Liver (tissue), 9 donors: ENCODE data around the gene TTLL5. TPM values are rescaled to one million over a fixed set of nuclear protein-coding genes. Genes with fewer than 3 reads are reported as not detected.

ENCODE experiments used
- DNase-seq: peaks from one replicate; pipeline ENCODE4 v3.0.0-alpha.2; 2017; ENCODE audit warnings: low spot score
- H3K27ac ChIP-seq, 2 donors: one replicate each; pipeline ENCODE4 v1.7.0; 2013; ENCODE audit warnings: inconsistent platforms in 2 of 2, low read length in 2 of 2, control low read depth in 1 of 2, low read depth in 1 of 2, mild to moderate bottlenecking in 1 of 2
- H3K27me3 ChIP-seq, 4 donors: one replicate each; pipeline versions ENCODE4 v1.6.1 to v1.7.0; 2013; ENCODE audit warnings: low read length in 3 of 4, inconsistent platforms in 1 of 4, mild to moderate bottlenecking in 1 of 4, moderate library complexity in 1 of 4; ENCODE audit not compliant: control insufficient read depth in 4 of 4, insufficient read depth in 4 of 4
- H3K36me3 ChIP-seq, 4 donors: one replicate each; pipeline versions ENCODE4 v1.6.1 to v1.7.0; 2013; ENCODE audit warnings: low read length in 3 of 4, mild to moderate bottlenecking in 3 of 4, low read depth in 1 of 4, moderate library complexity in 1 of 4; ENCODE audit not compliant: control insufficient read depth in 4 of 4, insufficient read depth in 3 of 4
- H3K4me1 ChIP-seq, 4 donors: one replicate each; pipeline versions ENCODE4 v1.6.1 to v1.7.0; 2013; ENCODE audit warnings: low read length in 3 of 4, mild to moderate bottlenecking in 3 of 4, moderate library complexity in 1 of 4; ENCODE audit not compliant: control insufficient read depth in 4 of 4, insufficient read depth in 4 of 4
- H3K4me3 ChIP-seq, 3 donors: one replicate each; pipeline versions ENCODE4 v1.6.1 to v1.7.0; 2013; ENCODE audit warnings: low read length in 3 of 3, control low read depth in 1 of 3, low read depth in 1 of 3, mild to moderate bottlenecking in 1 of 3
- H3K9ac ChIP-seq, 2 donors: one replicate each; pipeline ENCODE4 v1.7.0; 2013; ENCODE audit warnings: low read length in 2 of 2, mild to moderate bottlenecking in 2 of 2, moderate library complexity in 2 of 2, control low read depth in 1 of 2, low read depth in 1 of 2
- H3K9me3 ChIP-seq, 4 donors: one replicate each; pipeline versions ENCODE4 v1.6.1 to v1.7.0; 2013; ENCODE audit warnings: low read length in 3 of 4; ENCODE audit not compliant: control insufficient read depth in 4 of 4
- EGR1 ChIP-seq, 2 donors: IDR thresholded peaks; 2 replicates each; pipeline ENCODE4 v1.6.1; 2016 to 2018; ENCODE audit warnings: antibody characterized with exemption in 2 of 2, low read depth in 2 of 2
- FOXA1 ChIP-seq: IDR thresholded peaks from 2 replicates; pipeline ENCODE4 v1.6.1; 2016; ENCODE audit warnings: antibody characterized with exemption
- FOXA2 ChIP-seq: IDR thresholded peaks from 2 replicates; pipeline ENCODE4 v1.6.1; 2016; ENCODE audit warnings: antibody characterized with exemption
- GABPA ChIP-seq, 2 donors: IDR thresholded peaks in 1 of 2; conservative IDR thresholded peaks in 1 of 2; 2 replicates each; pipeline ENCODE4 v1.6.1; 2016; ENCODE audit warnings: antibody characterized with exemption in 2 of 2, mild to moderate bottlenecking in 1 of 2, moderate library complexity in 1 of 2
- HNF4A ChIP-seq, 2 donors: conservative IDR thresholded peaks; 2 replicates each; pipeline ENCODE4 v1.6.1; 2016; ENCODE audit warnings: antibody characterized with exemption in 2 of 2, mild to moderate bottlenecking in 2 of 2
- HNF4G ChIP-seq: IDR thresholded peaks from 2 replicates; pipeline ENCODE4 v1.6.1; 2016; ENCODE audit warnings: antibody characterized with exemption
- JUND ChIP-seq, 2 donors: IDR thresholded peaks; 2 replicates each; pipeline ENCODE4 v1.6.1; 2016; ENCODE audit warnings: antibody characterized with exemption in 2 of 2
- NR2F2 ChIP-seq: IDR thresholded peaks from 2 replicates; pipeline ENCODE4 v1.6.1; 2016; ENCODE audit warnings: antibody characterized with exemption
- RAD21 ChIP-seq, 2 donors: IDR thresholded peaks; 2 replicates each; pipeline ENCODE4 v1.6.1; 2016; ENCODE audit warnings: antibody characterized with exemption in 2 of 2, mild to moderate bottlenecking in 2 of 2
- RXRA ChIP-seq, 2 donors: IDR thresholded peaks; 2 replicates each; pipeline ENCODE4 v1.6.1; 2017 to 2018; ENCODE audit warnings: antibody characterized with exemption in 2 of 2, mild to moderate bottlenecking in 1 of 2
- SP1 ChIP-seq: IDR thresholded peaks from 2 replicates; pipeline ENCODE4 v1.6.1; 2018; ENCODE audit warnings: antibody characterized with exemption, mild to moderate bottlenecking
- TAF1 ChIP-seq: conservative IDR thresholded peaks from 2 replicates; pipeline ENCODE4 v1.6.1; 2016; ENCODE audit warnings: antibody characterized with exemption, mild to moderate bottlenecking
- YY1 ChIP-seq: IDR thresholded peaks from 2 replicates; pipeline ENCODE4 v1.6.1; 2016; ENCODE audit warnings: antibody characterized with exemption, mild to moderate bottlenecking
- WGBS: extraction: QIAGEN DNeasy Blood & Tissue Kit; methylation state at CpG from one replicate; pipeline ENCODE4 v1.1.7; 2013; 5-methylcytosine and 5-hydroxymethylcytosine counted together
- polyA plus RNA-seq, 2 donors: library from polyadenylated mRNA; stranded (reverse) in 1 of 2; unstranded in 1 of 2; fragments of 200-250 nt in 1 of 2; fragments of >200 nt in 1 of 2; fragmentation: Nextera tagmentation in 1 of 2; extraction: Ambion mirVana in 1 of 2; gene quantifications; one replicate each; pipeline versions ENCODE4 v1.2.1 to v1.2.3, GENCODE V29; 2013 to 2015
- total RNA-seq, 2 donors: library from RNA; depleted of rRNA; stranded (reverse); fragments of >200 nt; gene quantifications; one replicate each; pipeline ENCODE4 v1.2.3, GENCODE V29; 2014
- TF ChIP-seq, protein P1 (sequence below): IDR thresholded peaks from 2 replicates; pipeline ENCODE4 v1.6.1; 2016; ENCODE audit warnings: antibody characterized with exemption
- TF ChIP-seq, protein P2 (sequence below): IDR thresholded peaks from 2 replicates; pipeline ENCODE4 v1.6.1; 2016; ENCODE audit warnings: antibody characterized with exemption
- TF ChIP-seq, protein P3 (sequence below): fragments of 150-350 bp; IDR thresholded peaks from 2 replicates; pipeline ENCODE4 v1.5.1; 2017; ENCODE audit warnings: improper control_type of control experiment, low read depth, low read length; ENCODE audit not compliant: missing input control
- TF ChIP-seq, protein P4 (sequence below): IDR thresholded peaks from 2 replicates; pipeline ENCODE4 v1.6.1; 2016; ENCODE audit warnings: antibody characterized with exemption, mild to moderate bottlenecking
- TF ChIP-seq, protein P5 (sequence below): IDR thresholded peaks from 2 replicates; pipeline ENCODE4 v1.6.1; 2016; ENCODE audit warnings: antibody characterized with exemption
- donor health status: healthy.
- donor health status: healthy.
- donor health status: healthy.
- donor health status: healthy.
- donor health status: healthy.

The TTLL5 gene
- total and polyA plus RNA-seq, 4 donors, result 4.3 to 14.2 (median 9.8) TPM

GRCh38 chr14:75896341-75896740 lies 235.3 kb downstream of the TTLL5 start:
- 96% methylated on average over 2 of the region's 2 CpGs for WGBS
- Histone ChIP-seq H3K9ac (no peak overlapping the region), H3K4me1 (no peaks in the 10 kb centered on the region), H3K27me3 (no peaks in the 10 kb centered on the region), H3K27ac (no peak overlapping the region), H3K9me3 (no peaks in the 10 kb centered on the region), H3K36me3 (no peaks in the 10 kb centered on the region), H3K4me3 (no peak overlapping the region)
- no peak for DNase-seq
- TF ChIP-seq FOXA1, result no peak
- TF ChIP-seq RAD21 (IDR thresholded peaks at IDR 0.05), result no peak
- TF ChIP-seq, protein P1, sequence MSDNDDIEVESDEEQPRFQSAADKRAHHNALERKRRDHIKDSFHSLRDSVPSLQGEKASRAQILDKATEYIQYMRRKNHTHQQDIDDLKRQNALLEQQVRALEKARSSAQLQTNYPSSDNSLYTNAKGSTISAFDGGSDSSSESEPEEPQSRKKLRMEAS, result no peak
- TF ChIP-seq, protein P2, sequence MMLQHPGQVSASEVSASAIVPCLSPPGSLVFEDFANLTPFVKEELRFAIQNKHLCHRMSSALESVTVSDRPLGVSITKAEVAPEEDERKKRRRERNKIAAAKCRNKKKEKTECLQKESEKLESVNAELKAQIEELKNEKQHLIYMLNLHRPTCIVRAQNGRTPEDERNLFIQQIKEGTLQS, result no peak
- TF ChIP-seq RXRA (IDR thresholded peaks at IDR 0.05), result no peak
- TF ChIP-seq YY1, result no peak
- TF ChIP-seq FOXA2, result no peak
- TF ChIP-seq, protein P3, sequence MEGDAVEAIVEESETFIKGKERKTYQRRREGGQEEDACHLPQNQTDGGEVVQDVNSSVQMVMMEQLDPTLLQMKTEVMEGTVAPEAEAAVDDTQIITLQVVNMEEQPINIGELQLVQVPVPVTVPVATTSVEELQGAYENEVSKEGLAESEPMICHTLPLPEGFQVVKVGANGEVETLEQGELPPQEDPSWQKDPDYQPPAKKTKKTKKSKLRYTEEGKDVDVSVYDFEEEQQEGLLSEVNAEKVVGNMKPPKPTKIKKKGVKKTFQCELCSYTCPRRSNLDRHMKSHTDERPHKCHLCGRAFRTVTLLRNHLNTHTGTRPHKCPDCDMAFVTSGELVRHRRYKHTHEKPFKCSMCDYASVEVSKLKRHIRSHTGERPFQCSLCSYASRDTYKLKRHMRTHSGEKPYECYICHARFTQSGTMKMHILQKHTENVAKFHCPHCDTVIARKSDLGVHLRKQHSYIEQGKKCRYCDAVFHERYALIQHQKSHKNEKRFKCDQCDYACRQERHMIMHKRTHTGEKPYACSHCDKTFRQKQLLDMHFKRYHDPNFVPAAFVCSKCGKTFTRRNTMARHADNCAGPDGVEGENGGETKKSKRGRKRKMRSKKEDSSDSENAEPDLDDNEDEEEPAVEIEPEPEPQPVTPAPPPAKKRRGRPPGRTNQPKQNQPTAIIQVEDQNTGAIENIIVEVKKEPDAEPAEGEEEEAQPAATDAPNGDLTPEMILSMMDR, result no peak
- TF ChIP-seq, protein P4, sequence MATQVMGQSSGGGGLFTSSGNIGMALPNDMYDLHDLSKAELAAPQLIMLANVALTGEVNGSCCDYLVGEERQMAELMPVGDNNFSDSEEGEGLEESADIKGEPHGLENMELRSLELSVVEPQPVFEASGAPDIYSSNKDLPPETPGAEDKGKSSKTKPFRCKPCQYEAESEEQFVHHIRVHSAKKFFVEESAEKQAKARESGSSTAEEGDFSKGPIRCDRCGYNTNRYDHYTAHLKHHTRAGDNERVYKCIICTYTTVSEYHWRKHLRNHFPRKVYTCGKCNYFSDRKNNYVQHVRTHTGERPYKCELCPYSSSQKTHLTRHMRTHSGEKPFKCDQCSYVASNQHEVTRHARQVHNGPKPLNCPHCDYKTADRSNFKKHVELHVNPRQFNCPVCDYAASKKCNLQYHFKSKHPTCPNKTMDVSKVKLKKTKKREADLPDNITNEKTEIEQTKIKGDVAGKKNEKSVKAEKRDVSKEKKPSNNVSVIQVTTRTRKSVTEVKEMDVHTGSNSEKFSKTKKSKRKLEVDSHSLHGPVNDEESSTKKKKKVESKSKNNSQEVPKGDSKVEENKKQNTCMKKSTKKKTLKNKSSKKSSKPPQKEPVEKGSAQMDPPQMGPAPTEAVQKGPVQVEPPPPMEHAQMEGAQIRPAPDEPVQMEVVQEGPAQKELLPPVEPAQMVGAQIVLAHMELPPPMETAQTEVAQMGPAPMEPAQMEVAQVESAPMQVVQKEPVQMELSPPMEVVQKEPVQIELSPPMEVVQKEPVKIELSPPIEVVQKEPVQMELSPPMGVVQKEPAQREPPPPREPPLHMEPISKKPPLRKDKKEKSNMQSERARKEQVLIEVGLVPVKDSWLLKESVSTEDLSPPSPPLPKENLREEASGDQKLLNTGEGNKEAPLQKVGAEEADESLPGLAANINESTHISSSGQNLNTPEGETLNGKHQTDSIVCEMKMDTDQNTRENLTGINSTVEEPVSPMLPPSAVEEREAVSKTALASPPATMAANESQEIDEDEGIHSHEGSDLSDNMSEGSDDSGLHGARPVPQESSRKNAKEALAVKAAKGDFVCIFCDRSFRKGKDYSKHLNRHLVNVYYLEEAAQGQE, result no peak
- no peak for TF ChIP-seq JUND (IDR thresholded peaks at IDR 0.05)
- TF ChIP-seq, protein P5, sequence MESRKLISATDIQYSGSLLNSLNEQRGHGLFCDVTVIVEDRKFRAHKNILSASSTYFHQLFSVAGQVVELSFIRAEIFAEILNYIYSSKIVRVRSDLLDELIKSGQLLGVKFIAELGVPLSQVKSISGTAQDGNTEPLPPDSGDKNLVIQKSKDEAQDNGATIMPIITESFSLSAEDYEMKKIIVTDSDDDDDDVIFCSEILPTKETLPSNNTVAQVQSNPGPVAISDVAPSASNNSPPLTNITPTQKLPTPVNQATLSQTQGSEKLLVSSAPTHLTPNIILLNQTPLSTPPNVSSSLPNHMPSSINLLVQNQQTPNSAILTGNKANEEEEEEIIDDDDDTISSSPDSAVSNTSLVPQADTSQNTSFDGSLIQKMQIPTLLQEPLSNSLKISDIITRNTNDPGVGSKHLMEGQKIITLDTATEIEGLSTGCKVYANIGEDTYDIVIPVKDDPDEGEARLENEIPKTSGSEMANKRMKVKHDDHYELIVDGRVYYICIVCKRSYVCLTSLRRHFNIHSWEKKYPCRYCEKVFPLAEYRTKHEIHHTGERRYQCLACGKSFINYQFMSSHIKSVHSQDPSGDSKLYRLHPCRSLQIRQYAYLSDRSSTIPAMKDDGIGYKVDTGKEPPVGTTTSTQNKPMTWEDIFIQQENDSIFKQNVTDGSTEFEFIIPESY, result no peak
- no peak for TF ChIP-seq GABPA (IDR thresholded peaks at IDR 0.05 in 1 of 2, conservative IDR thresholded peaks at IDR 0.05 in 1 of 2)
- TF ChIP-seq HNF4A (conservative IDR thresholded peaks at IDR 0.05), result no peak
- TF ChIP-seq SP1, result no peak
- TF ChIP-seq NR2F2, result no peak
- no peak for TF ChIP-seq HNF4G
- TF ChIP-seq EGR1 (IDR thresholded peaks at IDR 0.05; ENCODE audit: low read depth in 2 of 2), result no peak
- no peak for TF ChIP-seq TAF1

- Histone ChIP-seq H3K9me3 (no peaks in the 10 kb centered on the region), H3K4me1 (no peaks in the 10 kb centered on the region), H3K36me3 (no peaks in the 10 kb centered on the region), H3K9ac (no peak overlapping the region), H3K4me3 (no peak overlapping the region), H3K27me3 (no peaks in the 10 kb centered on the region), H3K27ac (no peak overlapping the region)
- no peak for DNase-seq
- 87% methylated on average over 3 of the region's 3 CpGs for WGBS
- no peak for TF ChIP-seq HNF4A (conservative IDR thresholded peaks at IDR 0.05)
- no peak for TF ChIP-seq HNF4G
- no peak for TF ChIP-seq YY1
- TF ChIP-seq, protein P5, result no peak
- no peak for TF ChIP-seq RAD21 (IDR thresholded peaks at IDR 0.05)
- TF ChIP-seq, protein P1, result no peak
- no peak for TF ChIP-seq SP1
- no peak for TF ChIP-seq EGR1 (IDR thresholded peaks at IDR 0.05; ENCODE audit: low read depth in 2 of 2)
- no peak for TF ChIP-seq RXRA (IDR thresholded peaks at IDR 0.05)
- no peak for TF ChIP-seq GABPA (IDR thresholded peaks at IDR 0.05 in 1 of 2, conservative IDR thresholded peaks at IDR 0.05 in 1 of 2)
- TF ChIP-seq FOXA1, result no peak
- TF ChIP-seq JUND (IDR thresholded peaks at IDR 0.05), result no peak
- TF ChIP-seq, protein P4, result no peak
- TF ChIP-seq TAF1, result no peak
Measured at GRCh38 chr14:75904311-75904710, 243.3 kb downstream of the TTLL5 start.
